WI38 (cell line): ENCODE measurements around the gene TSC22D1.

Source experiments
- H3K4me3 ChIP-seq: 2 replicates; pipeline ENCODE4 v1.5.1; 2011; ENCODE audit warnings: low read depth, mild to moderate bottlenecking, control low read depth, low read length
- CTCF ChIP-seq: IDR thresholded peaks from 2 replicates; pipeline ENCODE4 v1.5.1; 2012; ENCODE audit warnings: low read depth, mild to moderate bottlenecking, control low read depth, low read length

The TSC22D1 gene

GRCh38 chr13:44440046-44440608, 136.0 kb downstream of the TSC22D1 start:
- no peak for TF ChIP-seq CTCF
- no peak overlapping the region for H3K4me3 ChIP-seq

GRCh38 chr13:44439452-44440024, 136.6 kb downstream of the TSC22D1 start:
- no peak overlapping the region for H3K4me3 ChIP-seq
- TF ChIP-seq CTCF = no peak

GRCh38 chr13:44438234-44438579, 137.9 kb downstream of the TSC22D1 start:
- no peak for TF ChIP-seq CTCF
- no peak overlapping the region for H3K4me3 ChIP-seq

- TF ChIP-seq CTCF = 0 out of 2 replicates have a peak, but pooled peaks have one; percentile 7
- peak overlapping the region; percentile 89 for H3K4me3 ChIP-seq
Observed at GRCh38 chr13:44437356-44438233, 138.5 kb downstream of the TSC22D1 start.

GRCh38 chr13:44436589-44437337, 139.4 kb downstream of the TSC22D1 start:
- TF ChIP-seq CTCF = no peak
- peak overlapping the region; percentile 89 for H3K4me3 ChIP-seq

GRCh38 chr13:44435919-44436510, 140.1 kb downstream of the TSC22D1 start:
- peak overlapping the region; percentile 89 for H3K4me3 ChIP-seq
- TF ChIP-seq CTCF = no peak
